HEK293T (cell line): ENCODE data around the gene SFT2D2.

Experiments used
- CTCF ChIA-PET: fragments of 350-600 bp; formaldehyde crosslinking; extraction: SDS; loops from one replicate; lab custom pipeline; 2021; ENCODE audit warnings: antibody characterized with exemption, inconsistent platforms; lab: Yijun Ruan, JAX
- POLR2A ChIA-PET: fragments of 350-600 bp; formaldehyde crosslinking; extraction: SDS; loops from one replicate; lab custom pipeline; 2020; ENCODE audit warnings: antibody characterized with exemption, inconsistent platforms; lab: Yijun Ruan, JAX
- DNase-seq: peaks from one replicate; pipeline ENCODE4 v3.0.0; 2012; ENCODE audit warnings: mixed read lengths; ENCODE audit errors: extremely low spot score
- ARNT ChIP-seq: fragments of 450-650 bp; IDR thresholded peaks from 2 replicates; pipeline ENCODE4 v1.6.1; 2017; ENCODE audit warnings: mild to moderate bottlenecking
- BHLHE40 ChIP-seq: fragments of 450-650 bp; IDR thresholded peaks from 2 replicates; pipeline ENCODE4 v1.6.1; 2016; ENCODE audit warnings: mild to moderate bottlenecking, moderate library complexity, borderline replicate concordance
- CTBP1 ChIP-seq: fragments of 450-650 bp; IDR thresholded peaks from 2 replicates; pipeline ENCODE4 v1.6.1; 2016; ENCODE audit warnings: borderline replicate concordance
- ELF4 ChIP-seq: fragments of 450-650 bp; IDR thresholded peaks from 2 replicates; pipeline ENCODE4 v1.6.1; 2017; ENCODE audit warnings: antibody characterized with exemption
- FOXA1 ChIP-seq: fragments of 450-650 bp; IDR thresholded peaks from 2 replicates; pipeline ENCODE4 v1.6.1; 2016; ENCODE audit warnings: mild to moderate bottlenecking
- FOXK2 ChIP-seq: fragments of 450-650 bp; IDR thresholded peaks from 2 replicates; pipeline ENCODE4 v1.6.1; 2016; ENCODE audit warnings: mild to moderate bottlenecking
- FOXM1 ChIP-seq: fragments of 450-650 bp; IDR thresholded peaks from 2 replicates; pipeline ENCODE4 v1.6.1; 2017; ENCODE audit warnings: mild to moderate bottlenecking, borderline replicate concordance
- HDGF ChIP-seq: fragments of 450-650 bp; IDR thresholded peaks from 2 replicates; pipeline ENCODE4 v1.6.1; 2017; ENCODE audit warnings: antibody characterized with exemption, borderline replicate concordance
- L3MBTL2 ChIP-seq: fragments of 450-650 bp; conservative IDR thresholded peaks from 2 replicates; pipeline ENCODE4 v1.6.1; 2016; ENCODE audit warnings: mild to moderate bottlenecking
- LEF1 ChIP-seq: fragments of 450-650 bp; IDR thresholded peaks from 2 replicates; pipeline ENCODE4 v1.6.1; 2017; ENCODE audit warnings: mild to moderate bottlenecking, borderline replicate concordance
- NFRKB ChIP-seq: fragments of 450-650 bp; IDR thresholded peaks from 2 replicates; pipeline ENCODE4 v1.6.1; 2016; ENCODE audit warnings: mild to moderate bottlenecking, moderate library complexity
- SP1 ChIP-seq: fragments of 450-650 bp; IDR thresholded peaks from 2 replicates; pipeline ENCODE4 v1.6.1; 2017
- SUZ12 ChIP-seq: fragments of 450-650 bp; IDR thresholded peaks from 2 replicates; pipeline ENCODE4 v1.6.1; 2016; ENCODE audit warnings: mild to moderate bottlenecking
- TARDBP ChIP-seq: fragments of 450-650 bp; IDR thresholded peaks from 2 replicates; pipeline ENCODE4 v1.6.1; 2016
- ZNF384 ChIP-seq: fragments of 450-650 bp; IDR thresholded peaks from 2 replicates; pipeline ENCODE4 v1.6.1; 2016
- TF ChIP-seq, protein P1 (sequence below): fragments of 450-650 bp; IDR thresholded peaks from 2 replicates; pipeline ENCODE4 v1.6.1; 2016

Gene SFT2D2

DNA sequence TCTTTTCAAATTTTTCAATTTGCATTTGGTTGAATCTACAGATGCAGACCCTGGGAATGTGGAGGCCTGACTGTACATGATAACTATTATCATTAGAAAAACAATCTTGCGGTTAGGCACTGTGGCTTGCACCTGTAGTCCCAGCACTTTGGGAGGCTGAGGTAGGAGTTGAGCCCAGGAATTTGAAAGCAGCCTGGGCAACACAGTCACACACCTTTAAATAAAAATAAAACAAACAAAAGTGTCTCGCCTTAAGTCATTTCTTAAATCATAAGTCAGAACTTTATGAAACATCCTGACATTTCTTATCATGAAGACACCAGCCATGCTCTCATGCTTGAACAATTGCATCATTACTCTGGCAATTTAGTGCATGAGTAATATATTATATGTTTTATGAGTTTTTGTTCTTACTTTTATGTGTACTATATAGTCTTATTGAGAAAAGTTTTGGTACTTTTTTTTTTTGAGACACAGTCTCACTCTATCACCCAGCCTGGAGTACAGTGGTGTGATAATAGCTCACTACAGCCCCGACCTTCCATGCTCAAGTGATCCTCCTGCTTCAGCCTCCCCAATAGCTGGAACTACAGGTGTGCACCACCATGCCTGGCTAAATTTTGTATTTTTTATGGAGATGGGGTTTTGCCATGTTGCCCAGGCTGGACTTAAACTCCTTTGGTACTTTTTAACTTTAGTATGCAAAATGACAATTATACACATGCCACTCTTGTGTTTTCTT is 62.7 kb downstream of the SFT2D2 start:
- TF ChIP-seq SP1 (no peak), TARDBP (no peak), LEF1 (no peak), FOXA1 (no peak), ELF4 (no peak), ARNT (no peak), FOXM1 (no peak), FOXK2 (no peak), CTBP1 (no peak), NFRKB (no peak), SUZ12 (no peak), BHLHE40 (no peak), HDGF (no peak), ZNF384 (no peak), L3MBTL2 (no peak)
- TF ChIP-seq, protein P1, sequence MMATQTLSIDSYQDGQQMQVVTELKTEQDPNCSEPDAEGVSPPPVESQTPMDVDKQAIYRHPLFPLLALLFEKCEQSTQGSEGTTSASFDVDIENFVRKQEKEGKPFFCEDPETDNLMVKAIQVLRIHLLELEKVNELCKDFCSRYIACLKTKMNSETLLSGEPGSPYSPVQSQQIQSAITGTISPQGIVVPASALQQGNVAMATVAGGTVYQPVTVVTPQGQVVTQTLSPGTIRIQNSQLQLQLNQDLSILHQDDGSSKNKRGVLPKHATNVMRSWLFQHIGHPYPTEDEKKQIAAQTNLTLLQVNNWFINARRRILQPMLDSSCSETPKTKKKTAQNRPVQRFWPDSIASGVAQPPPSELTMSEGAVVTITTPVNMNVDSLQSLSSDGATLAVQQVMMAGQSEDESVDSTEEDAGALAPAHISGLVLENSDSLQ: no peak
- ChIA-PET CTCF (no interaction called here), POLR2A (no interaction called here)
- DNase-seq: no peak

DNA sequence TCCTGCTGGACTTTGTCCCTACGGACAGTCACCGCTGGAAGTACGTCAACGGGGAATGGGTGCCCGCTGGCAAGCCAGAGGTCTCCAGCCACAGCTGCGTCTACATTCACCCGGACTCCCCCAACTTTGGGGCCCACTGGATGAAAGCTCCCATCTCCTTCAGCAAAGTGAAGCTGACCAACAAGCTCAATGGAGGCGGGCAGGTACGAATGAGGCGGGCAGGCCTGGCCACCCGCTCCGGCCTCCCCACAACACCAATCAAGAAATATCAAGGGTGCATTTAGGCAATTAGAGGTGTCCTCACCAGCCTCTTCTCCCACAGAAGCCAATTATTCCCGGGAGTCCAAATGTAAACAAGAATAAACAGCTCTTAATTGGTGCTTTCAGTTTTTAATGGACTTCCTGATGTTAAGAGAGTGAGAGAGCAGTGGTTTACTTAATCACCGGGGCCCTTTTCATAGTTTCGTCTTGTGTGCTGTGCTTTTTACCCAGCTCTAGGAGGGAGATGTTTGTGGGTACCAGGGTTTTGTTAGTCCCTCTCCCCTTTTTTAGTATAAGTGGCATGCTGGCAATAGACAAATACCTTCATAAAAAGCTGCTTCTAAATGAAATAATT is 65.5 kb downstream of the SFT2D2 start:
- POLR2A ChIA-PET: no interaction called here
- TF ChIP-seq ELF4: no peak
- TF ChIP-seq, protein P1: no peak
- TF ChIP-seq SUZ12: no peak
- TF ChIP-seq HDGF: no peak
- TF ChIP-seq TARDBP: no peak
- TF ChIP-seq FOXM1: no peak
- TF ChIP-seq L3MBTL2: no peak
- no peak for TF ChIP-seq ZNF384
- no peak for TF ChIP-seq CTBP1
- TF ChIP-seq NFRKB: no peak
- no peak for TF ChIP-seq ARNT
- no peak for TF ChIP-seq FOXA1
- TF ChIP-seq LEF1: no peak
- TF ChIP-seq BHLHE40: no peak
- no peak for TF ChIP-seq SP1
- no peak for TF ChIP-seq FOXK2
- CTCF ChIA-PET: interaction anchor here (0.6 kb wide), 1 partner anchor 1127 kb away, joined by 3 read pairs; no protein-coding TSS in a partner anchor
- DNase-seq: no peak

DNA sequence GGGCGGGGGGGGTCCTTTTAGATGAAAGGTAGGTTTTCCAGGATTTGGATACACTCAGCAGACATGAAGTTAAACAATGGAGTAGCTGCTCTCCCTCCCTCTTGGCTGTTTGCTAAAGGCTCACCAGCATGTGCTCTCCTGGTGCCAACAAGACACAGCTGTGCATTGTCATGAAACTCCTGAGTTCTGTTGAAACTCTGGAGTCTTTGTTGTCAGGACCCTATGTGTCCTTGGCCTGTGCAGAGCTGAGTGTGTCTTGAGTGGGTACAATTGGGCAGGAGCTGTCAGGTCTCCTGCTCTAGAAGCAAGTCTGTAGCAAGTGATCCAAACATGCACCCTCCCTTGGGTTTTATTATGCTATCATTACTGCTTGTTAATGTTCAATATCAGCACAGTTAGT is 67.6 kb downstream of the SFT2D2 start:
- TF ChIP-seq FOXM1: no peak
- no peak for TF ChIP-seq L3MBTL2
- TF ChIP-seq FOXK2: no peak
- TF ChIP-seq HDGF: no peak
- TF ChIP-seq LEF1: no peak
- TF ChIP-seq, protein P1: no peak
- no peak for TF ChIP-seq SP1
- no peak for DNase-seq
- POLR2A ChIA-PET: no interaction called here
- CTCF ChIA-PET: no interaction called here

DNA sequence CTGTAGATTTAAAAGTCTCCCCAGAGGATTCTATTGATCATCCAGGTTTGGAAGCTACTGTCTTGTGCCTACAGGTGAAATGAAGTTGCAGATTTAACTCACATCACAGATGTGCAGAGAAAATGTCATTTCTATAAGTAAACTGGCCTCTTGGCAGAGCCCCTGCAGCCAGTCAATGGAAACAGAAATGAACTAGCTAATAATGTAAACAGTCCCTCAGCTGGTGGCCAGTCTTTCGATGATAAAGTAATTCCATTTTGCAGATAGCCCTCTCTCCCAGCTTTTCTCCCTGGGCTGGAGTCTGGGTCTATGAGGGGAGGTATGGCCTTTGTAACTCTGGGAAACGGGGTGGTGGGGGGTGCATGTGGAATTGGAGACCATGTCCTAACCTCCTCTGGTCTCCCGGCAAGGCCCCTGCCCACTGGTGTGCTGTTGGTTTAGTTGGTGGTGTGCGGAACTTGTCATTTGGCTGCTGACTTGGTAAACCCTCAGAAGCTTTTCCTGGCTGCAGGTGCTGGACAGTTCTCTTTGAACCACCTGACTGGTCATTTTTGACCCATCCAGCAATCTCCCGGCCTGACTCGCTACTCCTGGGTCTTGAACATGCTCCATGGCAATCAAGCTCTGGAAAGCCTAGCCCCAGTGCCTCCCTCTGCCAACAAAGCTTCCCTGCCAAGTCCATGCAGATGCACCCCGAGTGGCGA is 69.8 kb downstream of the SFT2D2 start:
- DNase-seq: no peak
- ChIA-PET POLR2A (no interaction called here), CTCF (interaction anchor here (0.6 kb wide), 1 partner anchor 861 kb away, joined by 5 read pairs; no protein-coding TSS in a partner anchor)
- TF ChIP-seq TARDBP (no peak), L3MBTL2 (no peak), SUZ12 (no peak), ELF4 (no peak), FOXA1 (no peak), CTBP1 (no peak), NFRKB (no peak), LEF1 (no peak), SP1 (no peak), FOXM1 (no peak), BHLHE40 (no peak), FOXK2 (no peak), HDGF (no peak), ARNT (no peak), ZNF384 (no peak)
- TF ChIP-seq, protein P1: no peak
